Measurements from ENCODE around the gene SEPTIN8.

SEPTIN8 gene, protein sequence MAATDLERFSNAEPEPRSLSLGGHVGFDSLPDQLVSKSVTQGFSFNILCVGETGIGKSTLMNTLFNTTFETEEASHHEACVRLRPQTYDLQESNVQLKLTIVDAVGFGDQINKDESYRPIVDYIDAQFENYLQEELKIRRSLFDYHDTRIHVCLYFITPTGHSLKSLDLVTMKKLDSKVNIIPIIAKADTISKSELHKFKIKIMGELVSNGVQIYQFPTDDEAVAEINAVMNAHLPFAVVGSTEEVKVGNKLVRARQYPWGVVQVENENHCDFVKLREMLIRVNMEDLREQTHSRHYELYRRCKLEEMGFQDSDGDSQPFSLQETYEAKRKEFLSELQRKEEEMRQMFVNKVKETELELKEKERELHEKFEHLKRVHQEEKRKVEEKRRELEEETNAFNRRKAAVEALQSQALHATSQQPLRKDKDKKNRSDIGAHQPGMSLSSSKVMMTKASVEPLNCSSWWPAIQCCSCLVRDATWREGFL

DNA sequence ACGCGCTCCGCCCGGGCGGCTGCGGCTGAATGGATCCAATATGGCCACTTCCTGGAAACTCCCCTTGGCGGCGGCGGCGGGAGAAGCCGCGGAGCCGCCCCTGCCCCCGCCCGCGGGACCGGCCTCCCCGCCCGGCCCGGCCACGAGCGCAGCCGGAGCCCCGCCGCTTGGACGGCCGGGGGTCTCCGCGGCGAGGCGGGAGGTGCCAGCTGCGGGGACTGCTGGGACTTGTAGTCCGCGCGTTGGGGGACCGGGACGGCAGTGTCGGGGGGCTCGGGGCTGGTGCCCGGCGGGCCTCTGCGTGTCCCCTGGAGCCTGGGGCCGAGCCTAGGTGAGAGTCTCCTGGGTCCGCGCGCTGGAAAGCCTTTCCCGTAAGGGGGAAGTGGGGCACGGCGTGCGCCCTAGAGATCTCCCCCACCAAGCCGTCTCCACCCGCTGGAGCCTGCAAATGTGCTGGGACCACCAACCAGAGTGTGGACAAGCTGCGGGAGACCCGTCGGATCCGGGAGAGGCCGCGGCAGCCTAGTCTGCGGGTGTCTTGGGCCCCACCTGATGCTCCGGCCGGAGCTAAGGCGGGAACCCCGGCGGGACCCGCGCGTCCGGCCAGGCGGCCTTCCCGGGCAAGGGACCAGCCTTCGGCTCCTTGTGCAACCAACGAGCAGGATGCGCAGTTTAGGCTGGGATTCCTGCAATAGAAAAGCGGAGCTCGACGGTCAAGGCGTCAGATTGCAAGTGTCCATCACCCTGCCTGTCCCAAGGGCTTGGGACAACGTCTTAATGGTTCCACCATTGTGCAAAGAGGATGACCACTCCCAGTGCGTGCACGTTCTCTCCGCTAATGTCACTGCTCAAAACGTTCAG lies at the start of gene SEPTIN8:
SEPTIN8 (minus strand) TSS at position 31 of the 861 bp plus-strand sequence. CDS start 102 bp downstream, outside the sequence.
- DNase-seq (ENCODE audit: low spot score) = peak; percentile 60

DNA sequence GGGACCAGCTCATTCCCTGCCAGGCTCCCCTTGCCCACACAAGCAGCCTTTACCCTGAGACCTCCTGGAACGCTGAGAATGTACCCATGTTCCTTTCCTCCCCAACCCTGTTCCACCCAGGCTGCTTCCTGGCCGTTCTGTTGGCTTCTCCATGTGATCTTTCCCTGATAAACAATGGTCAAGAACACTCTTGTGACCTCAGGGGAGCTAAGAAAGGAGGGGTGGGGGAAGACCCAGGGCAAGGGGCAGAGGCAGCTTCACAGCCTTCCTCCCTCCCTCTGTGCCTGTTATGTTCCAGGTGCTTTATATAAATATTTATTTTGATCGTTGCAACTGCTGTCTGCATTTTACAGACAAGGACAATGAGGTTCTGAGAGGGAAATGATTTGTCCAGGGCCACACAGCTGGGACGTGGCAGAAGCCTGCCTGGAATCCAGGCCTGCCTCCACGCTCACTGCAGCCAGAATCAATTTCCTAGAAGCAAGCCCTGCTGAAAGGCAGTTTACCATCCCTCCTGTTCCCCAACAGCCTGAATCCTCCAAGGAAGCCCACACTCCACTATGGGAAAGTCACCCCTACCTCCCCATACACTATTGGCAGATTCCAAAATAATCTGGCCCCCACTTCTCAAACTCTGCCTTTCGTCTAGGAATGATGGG lies 49.5 kb upstream of the SEPTIN8 start:
- no peak for DNase-seq (ENCODE audit: low spot score)

DNA sequence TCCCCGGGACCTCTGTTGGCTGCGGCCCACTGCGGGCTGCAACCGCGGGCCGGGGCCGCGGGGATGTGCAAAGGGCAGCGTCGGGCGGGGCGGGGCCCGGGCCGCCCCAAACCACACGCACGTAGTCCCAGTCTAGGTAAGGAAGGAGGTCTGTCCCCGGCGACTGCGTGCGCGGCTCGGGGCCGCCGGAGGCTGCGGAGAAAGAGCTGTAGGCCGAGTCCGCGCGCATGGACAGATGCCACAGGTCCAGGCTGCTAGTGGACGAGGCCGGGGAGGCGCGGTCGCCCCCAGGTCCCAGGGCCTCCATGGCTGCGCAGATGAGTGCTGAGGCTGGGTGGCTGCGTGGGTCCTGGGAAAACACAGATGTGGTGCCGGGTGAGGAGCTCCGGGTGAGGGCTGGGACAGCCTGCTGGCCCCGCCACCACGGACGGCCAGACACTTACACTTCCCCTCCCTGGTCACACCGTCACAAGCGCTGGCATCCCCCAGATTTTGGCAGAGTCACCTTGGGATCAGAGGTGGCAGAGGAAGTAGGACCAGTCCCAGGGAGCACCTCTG lies 48.9 kb upstream of the SEPTIN8 start:
- DNase-seq (ENCODE audit: low spot score) = no peak

DNA sequence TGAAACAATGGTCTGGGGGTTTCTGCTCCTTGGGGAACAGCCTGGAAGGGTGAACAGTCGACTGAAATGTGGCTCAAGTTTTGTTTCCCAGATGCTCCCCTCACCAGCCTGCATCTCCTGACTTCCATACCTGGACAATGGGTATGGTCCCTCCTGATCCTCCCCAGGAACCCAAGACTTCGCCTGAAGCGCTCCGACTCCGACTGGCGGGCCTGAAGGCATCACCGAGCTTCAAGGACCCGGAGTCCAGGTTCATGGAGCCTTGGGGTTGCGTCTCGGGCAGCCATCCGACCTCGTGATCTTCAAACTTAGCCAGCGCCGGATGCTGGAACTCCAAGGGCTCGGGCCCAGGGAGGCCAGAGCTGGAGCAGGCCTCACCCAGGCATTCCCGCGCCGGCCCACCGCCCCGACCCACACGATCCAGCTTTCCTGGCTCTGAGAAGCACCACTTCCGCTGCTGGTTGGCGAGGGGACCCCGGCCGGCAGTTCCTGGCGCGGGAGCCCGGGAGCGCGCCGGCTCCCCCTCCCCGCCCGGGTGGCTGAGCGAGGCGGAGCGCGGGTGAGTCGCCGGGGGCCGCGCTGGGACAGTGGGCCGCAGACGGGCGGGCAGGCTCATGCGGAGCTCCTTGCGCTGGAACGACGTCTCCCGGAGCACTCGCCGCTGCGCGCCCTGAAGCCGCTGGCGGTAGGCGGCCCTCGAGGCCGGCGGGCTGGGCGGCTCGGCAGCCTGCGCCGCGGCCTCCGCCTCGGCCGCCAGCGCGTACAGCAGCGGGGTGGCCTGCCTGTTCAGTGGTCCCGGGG lies 48.2 kb upstream of the SEPTIN8 start:
- no peak for DNase-seq (ENCODE audit: low spot score)

DNA sequence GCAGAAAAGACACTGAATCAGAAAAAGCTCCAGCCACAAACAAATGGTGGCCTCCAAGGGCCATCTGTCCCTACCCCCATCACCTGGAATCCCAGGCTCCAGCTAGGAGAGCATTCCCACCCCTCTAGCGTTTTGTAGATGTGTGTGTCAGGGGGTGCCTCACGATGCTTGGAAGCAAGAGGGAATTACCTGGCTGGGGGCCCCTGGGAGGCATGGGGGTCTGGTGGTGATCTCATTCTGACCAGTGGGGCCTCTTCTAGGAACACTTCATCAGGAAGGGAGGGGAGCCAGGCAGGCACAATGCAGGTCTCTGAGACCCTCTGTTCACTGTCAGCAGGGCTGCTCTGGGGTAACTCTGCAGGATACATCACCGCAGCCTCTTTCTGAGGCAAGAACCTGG lies 47.4 kb upstream of the SEPTIN8 start:
- no peak for DNase-seq (ENCODE audit: low spot score)

DNA sequence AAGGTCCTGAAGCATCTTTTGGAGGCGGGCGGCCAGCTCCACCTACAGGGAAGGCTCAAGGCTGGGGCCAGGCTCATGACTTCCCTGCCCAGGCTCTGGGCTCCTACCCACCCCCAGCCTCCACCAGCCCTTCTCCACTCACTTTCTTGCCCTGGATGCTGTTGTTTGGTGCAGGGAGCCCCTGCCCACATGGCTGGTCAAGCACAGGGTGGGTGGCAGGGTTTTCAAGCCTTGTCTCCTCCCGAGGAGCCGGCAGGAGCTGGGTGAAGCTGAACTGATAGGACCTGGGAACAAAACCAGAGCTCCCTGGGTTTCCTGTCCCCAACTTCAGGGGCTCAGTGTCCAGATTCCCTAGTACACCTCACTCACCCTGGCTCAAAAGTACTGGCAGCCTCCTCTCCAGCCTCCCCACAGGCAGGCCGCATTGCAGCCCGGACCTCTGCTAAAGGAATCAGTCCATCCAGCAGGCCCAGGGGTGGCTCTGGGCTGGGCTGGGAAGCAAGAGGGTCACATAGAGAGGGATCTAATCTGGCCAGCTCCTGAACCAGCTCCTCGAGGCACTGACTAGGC lies 46.5 kb upstream of the SEPTIN8 start:
- DNase-seq (ENCODE audit: low spot score) = peak; percentile 50

DNA sequence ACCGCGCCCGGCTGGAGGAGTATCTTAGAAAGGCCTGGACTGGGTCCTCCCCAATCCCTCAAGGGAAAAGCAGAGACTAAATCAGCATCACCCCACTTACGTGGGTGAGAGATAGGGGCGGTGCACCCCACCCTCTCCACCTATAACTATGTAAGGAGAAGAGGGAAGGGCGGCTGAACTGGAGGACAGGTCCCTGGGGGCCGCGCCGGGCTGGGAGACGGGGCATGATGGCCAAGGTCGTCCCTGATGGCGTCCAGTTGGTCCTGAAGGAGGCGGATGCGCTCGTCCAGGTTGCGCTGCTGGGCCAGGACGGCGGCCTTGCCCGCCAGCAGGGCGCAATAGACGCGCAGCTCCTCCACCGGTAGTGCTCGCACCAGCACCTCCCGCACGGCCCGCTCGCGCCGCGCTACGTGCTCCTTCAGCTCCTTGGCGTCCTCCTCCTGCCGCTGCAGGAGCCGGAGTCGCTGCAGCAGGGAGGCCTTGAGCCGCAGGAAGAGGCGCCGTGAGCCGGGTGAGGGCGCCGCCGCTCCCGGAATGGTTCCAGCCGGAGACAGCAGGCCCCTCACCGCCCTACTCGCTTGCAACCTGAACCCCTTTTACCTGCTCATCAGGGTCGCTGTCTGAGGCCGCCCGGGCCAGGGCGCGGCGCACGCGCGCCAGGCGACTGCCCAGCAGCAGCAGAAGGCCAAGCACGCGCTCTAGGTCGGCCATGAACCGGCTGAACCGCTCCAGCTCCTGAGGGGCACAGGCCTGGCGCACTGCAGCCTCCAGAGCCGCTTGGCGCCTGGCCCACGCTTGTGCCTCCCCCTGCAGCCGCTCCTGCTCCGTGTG lies 45.8 kb upstream of the SEPTIN8 start:
- DNase-seq (ENCODE audit: low spot score) = peak; percentile 61

DNA sequence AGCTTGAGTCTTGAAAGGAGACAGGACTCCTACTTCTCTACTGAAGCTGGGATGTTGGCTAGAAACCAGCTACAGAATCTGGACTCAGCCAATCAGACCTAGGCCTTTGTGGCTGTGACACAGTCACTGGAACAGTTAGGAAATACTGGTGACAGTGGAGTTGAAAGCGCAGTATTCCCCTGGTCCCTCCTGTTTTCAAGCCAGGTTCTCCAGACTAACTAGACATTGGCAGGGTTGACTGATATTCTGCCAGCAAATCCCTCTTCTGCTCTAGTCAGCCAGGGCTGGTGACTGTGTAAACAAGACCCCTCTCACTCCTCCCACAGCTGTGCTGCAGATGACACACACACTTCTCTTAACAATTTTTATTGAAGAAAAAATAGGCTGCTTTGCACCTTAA lies 44.8 kb upstream of the SEPTIN8 start:
- DNase-seq (ENCODE audit: low spot score) = no peak

DNA sequence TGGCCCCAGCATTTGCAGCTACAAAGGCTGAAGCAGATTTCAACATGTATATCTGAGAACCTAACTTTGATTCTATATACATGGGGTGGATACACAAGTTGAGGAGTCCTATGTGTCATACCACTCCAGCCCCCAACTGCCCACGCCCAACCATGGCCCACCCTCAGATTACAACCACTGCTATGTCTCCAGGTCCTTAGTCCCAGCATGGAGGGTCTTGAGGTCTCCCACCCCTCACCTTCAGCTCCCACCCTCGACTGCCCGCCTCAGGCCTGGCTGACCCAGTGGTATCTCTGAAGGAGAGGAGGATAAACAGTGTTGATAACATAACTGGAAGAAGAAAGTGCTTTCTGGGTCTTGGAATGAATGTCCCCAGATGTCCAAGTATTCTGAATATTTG lies 44.3 kb upstream of the SEPTIN8 start:
- DNase-seq (ENCODE audit: low spot score) = no peak

DNA sequence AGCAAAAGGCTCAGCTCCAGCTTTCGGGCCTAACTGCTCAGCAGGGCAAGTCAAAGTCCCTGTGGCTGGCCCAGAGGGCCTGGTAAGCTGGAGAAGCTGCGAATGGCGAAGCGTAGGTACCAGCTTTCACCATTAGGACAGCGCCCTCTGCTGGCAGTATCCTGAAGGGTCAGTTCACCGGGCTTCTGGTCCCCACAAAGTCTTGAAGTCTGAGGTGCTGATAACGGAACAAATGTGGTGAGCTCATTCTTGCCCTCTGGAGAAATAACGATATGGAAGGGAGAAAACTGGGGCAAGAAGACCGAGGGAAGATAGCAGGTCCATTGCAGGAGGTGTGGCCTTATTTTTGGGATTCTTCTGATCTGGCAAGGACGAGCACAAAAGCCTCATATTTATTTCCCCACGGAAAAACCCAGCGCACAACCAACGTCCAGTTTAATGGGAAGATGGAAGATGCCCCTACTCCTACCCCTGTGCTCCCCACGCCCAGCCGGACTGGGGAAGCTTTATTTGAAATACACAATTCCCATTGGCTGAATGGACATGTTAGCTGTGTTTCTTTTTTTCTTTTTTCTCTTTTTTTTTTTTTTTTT lies 43.2 kb upstream of the SEPTIN8 start:
- peak; percentile 88 for DNase-seq (ENCODE audit: low spot score)

DNA sequence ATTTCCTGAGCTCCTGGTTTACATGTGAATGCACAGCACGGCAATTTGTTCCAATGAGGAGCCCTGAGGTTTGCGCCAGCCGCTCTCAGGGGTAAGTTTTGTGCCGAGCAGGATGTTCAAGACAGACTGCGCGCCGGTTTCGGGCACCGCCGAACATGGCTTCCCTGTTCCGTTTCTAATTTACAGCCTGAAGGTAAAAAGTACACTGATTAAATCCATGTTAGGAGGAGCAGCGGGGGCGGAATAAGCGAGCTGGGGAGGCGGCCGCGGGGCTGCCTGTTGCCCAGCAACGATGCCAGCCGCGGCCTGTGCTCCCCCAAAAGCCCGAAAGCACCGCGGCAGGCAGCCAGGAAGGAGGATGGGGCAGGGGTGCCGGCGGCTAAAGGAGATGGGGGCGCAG lies 42.4 kb upstream of the SEPTIN8 start:
- DNase-seq (ENCODE audit: low spot score) = no peak

DNA sequence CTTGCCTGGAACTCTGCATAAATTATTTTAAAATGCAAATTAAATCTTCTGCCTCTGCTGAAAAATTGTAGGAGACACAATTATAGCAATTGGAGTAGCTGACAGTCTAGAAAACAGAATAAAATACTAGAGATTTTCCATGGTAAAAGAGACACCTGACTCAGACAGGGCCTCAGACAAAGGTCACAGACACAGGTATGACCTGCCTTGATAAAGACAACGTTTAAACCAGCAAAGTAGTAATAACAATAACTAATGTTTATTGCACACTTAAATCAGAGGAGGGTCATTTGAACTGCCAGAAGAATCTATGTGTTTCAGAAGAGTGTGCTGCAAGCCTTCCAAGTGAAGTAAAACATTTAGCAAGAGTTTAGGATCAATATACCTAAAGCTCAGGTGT lies 40.0 kb upstream of the SEPTIN8 start:
- DNase-seq (ENCODE audit: low spot score) = no peak

DNA sequence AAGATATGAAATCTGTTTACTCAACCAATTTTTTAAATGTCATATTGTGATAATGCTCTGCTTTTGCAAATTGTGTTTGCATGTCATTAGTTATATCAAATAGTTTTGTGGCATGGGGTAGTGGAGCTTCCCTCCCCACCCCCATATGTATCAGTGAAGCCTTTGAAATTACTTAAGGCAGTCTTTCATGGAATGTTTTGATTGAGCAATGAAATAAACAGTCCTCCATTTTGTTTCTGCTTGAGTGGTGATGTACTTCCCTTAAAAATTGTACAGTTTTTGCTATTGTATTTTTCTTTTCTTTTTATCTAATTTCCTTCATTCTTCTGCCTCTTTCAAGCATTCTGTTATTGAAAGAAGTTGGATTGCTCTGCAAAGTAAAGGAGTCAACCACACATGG lies 39.5 kb upstream of the SEPTIN8 start:
- no peak for DNase-seq (ENCODE audit: low spot score)

DNA sequence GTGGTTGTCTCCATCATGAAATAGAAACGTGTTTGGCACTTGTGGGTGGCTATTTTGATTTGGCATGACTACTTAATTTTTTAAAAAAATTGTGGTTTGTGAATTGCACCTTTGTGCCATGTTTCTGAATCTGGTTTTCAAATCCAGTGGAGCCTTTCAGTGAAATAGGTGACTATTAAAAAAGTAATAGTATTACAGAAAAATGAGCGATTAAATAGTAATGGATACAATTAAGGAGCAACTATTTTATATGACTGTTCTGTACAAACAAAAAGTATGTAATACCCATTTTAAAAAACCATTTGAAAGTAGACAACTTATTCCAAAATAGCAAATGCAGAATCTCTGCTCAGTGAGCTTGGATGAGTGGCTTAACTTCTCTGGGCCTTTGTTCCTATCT lies 39.0 kb upstream of the SEPTIN8 start:
- DNase-seq (ENCODE audit: low spot score) = no peak

DNA sequence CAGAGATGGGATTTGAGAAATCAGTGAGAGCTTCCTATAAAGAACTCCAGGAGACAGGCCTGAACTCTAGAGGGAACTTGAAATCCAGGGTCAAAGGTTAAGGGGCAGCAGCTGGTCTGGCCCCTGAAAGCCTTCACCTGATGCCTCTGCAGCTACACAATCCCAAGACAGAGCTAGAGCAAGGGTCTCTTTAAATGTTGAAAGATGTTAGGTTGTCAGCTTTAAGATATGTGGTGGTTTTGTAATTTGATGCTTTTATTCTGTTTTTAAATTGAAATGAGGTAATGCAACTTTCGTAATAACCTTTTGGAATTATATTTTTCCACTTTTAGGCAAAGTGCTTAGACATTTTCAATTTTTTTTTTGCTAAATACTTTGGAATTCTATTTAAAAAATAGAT lies 38.4 kb upstream of the SEPTIN8 start:
- no peak for DNase-seq (ENCODE audit: low spot score)

DNA sequence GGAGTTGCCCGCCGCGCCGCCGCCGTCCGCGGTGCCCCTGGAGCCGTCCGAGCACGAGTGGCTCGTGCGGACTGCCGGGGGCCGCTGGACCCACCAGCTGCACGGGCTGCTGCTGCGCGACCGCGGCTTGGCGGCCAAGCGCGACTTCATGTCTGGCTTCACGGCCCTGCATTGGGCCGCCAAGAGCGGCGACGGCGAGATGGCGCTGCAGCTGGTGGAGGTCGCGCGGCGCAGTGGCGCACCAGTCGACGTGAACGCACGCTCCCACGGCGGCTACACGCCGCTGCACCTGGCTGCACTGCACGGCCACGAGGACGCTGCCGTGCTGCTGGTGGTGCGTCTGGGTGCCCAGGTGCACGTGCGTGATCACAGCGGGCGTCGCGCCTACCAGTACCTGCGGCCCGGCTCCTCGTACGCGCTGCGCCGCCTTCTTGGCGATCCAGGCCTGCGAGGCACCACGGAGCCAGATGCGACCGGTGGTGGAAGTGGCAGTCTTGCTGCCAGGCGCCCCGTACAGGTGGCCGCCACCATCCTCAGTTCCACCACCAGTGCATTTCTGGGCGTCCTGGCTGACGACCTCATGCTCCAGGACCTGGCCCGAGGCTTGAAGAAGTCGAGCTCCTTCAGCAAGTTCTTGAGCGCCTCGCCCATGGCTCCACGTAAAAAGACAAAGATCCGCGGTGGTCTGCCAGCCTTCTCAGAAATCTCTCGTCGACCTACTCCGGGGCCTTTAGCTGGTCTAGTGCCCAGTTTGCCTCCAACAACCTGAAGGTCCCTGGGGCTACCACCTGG lies 37.7 kb upstream of the SEPTIN8 start:
- no peak for DNase-seq (ENCODE audit: low spot score)

DNA sequence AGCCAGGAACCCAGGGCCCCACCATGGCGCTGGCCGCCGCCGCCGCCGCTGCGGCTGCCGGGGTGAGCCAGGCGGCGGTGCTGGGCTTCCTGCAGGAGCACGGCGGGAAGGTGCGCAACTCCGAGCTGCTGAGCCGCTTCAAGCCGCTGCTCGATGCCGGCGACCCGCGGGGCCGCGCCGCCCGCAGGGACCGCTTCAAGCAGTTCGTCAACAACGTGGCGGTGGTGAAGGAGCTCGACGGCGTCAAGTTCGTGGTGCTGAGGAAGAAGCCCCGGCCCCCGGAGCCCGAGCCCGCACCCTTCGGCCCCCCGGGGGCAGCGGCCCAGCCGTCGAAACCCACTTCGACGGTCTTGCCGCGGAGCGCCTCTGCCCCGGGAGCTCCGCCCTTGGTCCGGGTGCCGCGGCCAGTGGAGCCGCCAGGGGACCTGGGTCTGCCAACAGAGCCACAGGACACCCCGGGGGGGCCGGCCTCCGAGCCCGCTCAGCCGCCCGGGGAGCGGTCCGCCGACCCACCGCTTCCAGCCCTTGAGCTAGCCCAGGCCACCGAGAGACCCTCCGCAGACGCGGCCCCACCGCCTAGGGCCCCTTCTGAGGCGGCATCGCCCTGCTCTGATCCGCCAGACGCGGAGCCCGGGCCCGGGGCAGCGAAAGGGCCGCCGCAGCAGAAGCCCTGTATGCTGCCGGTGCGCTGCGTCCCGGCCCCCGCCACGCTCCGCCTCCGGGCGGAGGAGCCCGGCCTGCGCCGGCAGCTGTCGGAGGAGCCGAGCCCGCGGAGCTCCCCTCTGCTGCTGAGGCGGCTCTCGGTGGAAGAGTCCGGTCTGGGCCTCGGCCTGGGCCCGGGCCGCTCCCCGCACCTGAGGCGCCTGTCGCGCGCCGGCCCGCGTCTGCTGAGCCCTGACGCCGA lies 36.8 kb upstream of the SEPTIN8 start:
- DNase-seq (ENCODE audit: low spot score) = peak; percentile 33
